ENCODE results near the gene TSPAN14. TPM values are rescaled to one million over a fixed set of nuclear protein-coding genes. Genes with fewer than 3 reads are reported as not detected.

The TSPAN14 gene
- total and polyA plus RNA-seq, 2 of the 13 experiments (the other 11 are each of a cell fraction or from before 2014, with no cell fraction given): 24.1 to 80.6 TPM

GRCh38 chr10:80454513-80455460 is 677 bp downstream of the TSPAN14 start (continued):
- TF ChIP-seq ZNF234 (CRISPR knock-in tag; conservative IDR thresholded peaks at IDR 0.05) (no peak), ZNF549 (CRISPR knock-in tag; IDR thresholded peaks at IDR 0.05) (no peak), ZNF333 (CRISPR knock-in tag; IDR thresholded peaks at IDR 0.05; ENCODE audit: borderline replicate concordance) (no peak), ZFX (CRISPR knock-in tag; IDR thresholded peaks at IDR 0.05; ENCODE audit: low read depth) (peak; percentile 5; the same call in 1 of the 2 replicates), ZNF607 (CRISPR knock-in tag; IDR thresholded peaks at IDR 0.05; ENCODE audit: borderline replicate concordance) (peak; percentile 3; the same call in 1 of the 2 replicates), KLF6 (CRISPR knock-in tag; IDR thresholded peaks at IDR 0.05) (no peak), HDAC1 (CRISPR knock-in tag; IDR thresholded peaks at IDR 0.05) (peak; percentile 27; the same call in 1 of the 2 replicates), ZNF672 (CRISPR knock-in tag; IDR thresholded peaks at IDR 0.05) (no peak), ZSCAN12 (CRISPR knock-in tag; IDR thresholded peaks at IDR 0.05) (no peak), HOXA3 (CRISPR knock-in tag; IDR thresholded peaks at IDR 0.05) (peak; percentile 29; the same call in 1 of the 2 replicates), SP4 (CRISPR knock-in tag; IDR thresholded peaks at IDR 0.05) (no peak), FOSL1 (CRISPR knock-in tag; IDR thresholded peaks at IDR 0.05; ENCODE audit: borderline replicate concordance) (no peak), PHF20 (CRISPR knock-in tag; IDR thresholded peaks at IDR 0.05) (no peak; the same call in 1 of the 2 replicates), RBFOX2 (IDR thresholded peaks at IDR 0.05; ENCODE audit: low read depth, low read length) (peak; percentile 72), ZNF713 (CRISPR knock-in tag; IDR thresholded peaks at IDR 0.05) (no peak), MBNL3 (CRISPR knock-in tag; conservative IDR thresholded peaks at IDR 0.05) (no peak), BORCS8-MEF2B (CRISPR knock-in tag; IDR thresholded peaks at IDR 0.05) (no peak), ZNF609 (CRISPR knock-in tag; IDR thresholded peaks at IDR 0.05; ENCODE audit: borderline replicate concordance) (no peak)
- TF ChIP-seq, protein P1, sequence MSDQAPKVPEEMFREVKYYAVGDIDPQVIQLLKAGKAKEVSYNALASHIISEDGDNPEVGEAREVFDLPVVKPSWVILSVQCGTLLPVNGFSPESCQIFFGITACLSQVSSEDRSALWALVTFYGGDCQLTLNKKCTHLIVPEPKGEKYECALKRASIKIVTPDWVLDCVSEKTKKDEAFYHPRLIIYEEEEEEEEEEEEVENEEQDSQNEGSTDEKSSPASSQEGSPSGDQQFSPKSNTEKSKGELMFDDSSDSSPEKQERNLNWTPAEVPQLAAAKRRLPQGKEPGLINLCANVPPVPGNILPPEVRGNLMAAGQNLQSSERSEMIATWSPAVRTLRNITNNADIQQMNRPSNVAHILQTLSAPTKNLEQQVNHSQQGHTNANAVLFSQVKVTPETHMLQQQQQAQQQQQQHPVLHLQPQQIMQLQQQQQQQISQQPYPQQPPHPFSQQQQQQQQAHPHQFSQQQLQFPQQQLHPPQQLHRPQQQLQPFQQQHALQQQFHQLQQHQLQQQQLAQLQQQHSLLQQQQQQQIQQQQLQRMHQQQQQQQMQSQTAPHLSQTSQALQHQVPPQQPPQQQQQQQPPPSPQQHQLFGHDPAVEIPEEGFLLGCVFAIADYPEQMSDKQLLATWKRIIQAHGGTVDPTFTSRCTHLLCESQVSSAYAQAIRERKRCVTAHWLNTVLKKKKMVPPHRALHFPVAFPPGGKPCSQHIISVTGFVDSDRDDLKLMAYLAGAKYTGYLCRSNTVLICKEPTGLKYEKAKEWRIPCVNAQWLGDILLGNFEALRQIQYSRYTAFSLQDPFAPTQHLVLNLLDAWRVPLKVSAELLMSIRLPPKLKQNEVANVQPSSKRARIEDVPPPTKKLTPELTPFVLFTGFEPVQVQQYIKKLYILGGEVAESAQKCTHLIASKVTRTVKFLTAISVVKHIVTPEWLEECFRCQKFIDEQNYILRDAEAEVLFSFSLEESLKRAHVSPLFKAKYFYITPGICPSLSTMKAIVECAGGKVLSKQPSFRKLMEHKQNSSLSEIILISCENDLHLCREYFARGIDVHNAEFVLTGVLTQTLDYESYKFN (CRISPR knock-in tag; conservative IDR thresholded peaks at IDR 0.05): no peak
- TF ChIP-seq, protein P2, sequence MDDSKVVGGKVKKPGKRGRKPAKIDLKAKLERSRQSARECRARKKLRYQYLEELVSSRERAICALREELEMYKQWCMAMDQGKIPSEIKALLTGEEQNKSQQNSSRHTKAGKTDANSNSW (CRISPR knock-in tag; IDR thresholded peaks at IDR 0.05; ENCODE audit: borderline replicate concordance): no peak
